ENCODE measurements around the gene RFESD.
"Not testable (repeated sequence)": the region's sequence is repeated elsewhere in the genome, so short reads cannot be mapped to it uniquely, and the experiment has no call there.

The RFESD gene

GRCh38 chr5:95628933-95629332 lies 17.6 kb upstream of the RFESD start:
- no peak overlapping the region for H3K4me3 ChIP-seq
- intact Hi-C loops (cut with DNase I; ENCODE audit: low total_unique reads), result no loop called here
- no peaks in the 10 kb centered on the region for H3K27me3 ChIP-seq
- no peak for TF ChIP-seq CTCF (IDR thresholded peaks at IDR 0.05)
- H3K4me1 ChIP-seq, result peaks cover 0 to 17% (median 5%) of the 10 kb centered on the region in 4 donors
- no peaks in the 10 kb centered on the region for H3K9me3 ChIP-seq
- H3K36me3 ChIP-seq, result no peaks in the 10 kb centered on the region
- no peak for DNase-seq
- no peak overlapping the region for H3K27ac ChIP-seq

DNA sequence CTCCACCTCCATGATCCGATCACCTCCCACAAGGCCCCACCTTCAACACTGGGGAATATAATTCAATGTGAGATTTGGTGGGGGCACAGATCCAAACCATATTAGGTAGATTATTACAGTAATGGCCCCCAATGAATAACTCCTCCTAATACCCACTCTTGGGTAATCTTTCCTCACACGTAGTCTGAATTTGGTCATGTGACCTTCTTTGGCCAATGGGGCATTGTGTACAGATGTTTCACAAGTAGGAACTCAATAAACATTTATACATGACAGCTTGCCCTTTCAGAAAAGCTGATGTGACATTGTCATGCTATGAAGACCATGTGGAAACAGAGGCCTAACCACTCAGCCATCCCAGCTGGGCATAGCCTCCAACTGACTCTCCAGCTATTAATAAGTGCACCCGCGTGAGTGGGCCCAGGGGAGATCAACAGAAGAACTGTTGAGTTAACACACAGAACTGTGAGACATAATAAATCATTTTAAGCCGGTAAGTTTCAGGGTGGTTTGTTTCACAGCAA lies 16.1 kb upstream of the RFESD start:
- no peak overlapping the region for H3K4me3 ChIP-seq
- H3K27me3 ChIP-seq, result no peaks in the 10 kb centered on the region
- no peak overlapping the region for H3K27ac ChIP-seq
- intact Hi-C loops (cut with DNase I; ENCODE audit: low total_unique reads), result no loop called here
- H3K36me3 ChIP-seq, result no peaks in the 10 kb centered on the region
- no peaks in the 10 kb centered on the region for H3K9me3 ChIP-seq
- no peak for DNase-seq
- TF ChIP-seq CTCF (IDR thresholded peaks at IDR 0.05), result no peak
- H3K4me1 ChIP-seq, result peaks cover 0 to 17% (median 5%) of the 10 kb centered on the region in 4 donors

- Histone ChIP-seq H3K27me3 (no peaks in the 10 kb centered on the region), H3K36me3 (no peaks in the 10 kb centered on the region), H3K27ac (peak overlapping the region in 1 of 2 donors; percentile 33), H3K4me1 (peaks cover 0 to 17% (median 5%) of the 10 kb centered on the region in 4 donors), H3K9me3 (no peaks in the 10 kb centered on the region), H3K4me3 (no peak overlapping the region)
- DNase-seq, result no peak
- no peak for TF ChIP-seq CTCF (IDR thresholded peaks at IDR 0.05)
- intact Hi-C loops (cut with DNase I; ENCODE audit: low total_unique reads), result no loop called here
These were observed 15.2 kb upstream of the RFESD start for GRCh38 chr5:95631255-95631958.

DNA sequence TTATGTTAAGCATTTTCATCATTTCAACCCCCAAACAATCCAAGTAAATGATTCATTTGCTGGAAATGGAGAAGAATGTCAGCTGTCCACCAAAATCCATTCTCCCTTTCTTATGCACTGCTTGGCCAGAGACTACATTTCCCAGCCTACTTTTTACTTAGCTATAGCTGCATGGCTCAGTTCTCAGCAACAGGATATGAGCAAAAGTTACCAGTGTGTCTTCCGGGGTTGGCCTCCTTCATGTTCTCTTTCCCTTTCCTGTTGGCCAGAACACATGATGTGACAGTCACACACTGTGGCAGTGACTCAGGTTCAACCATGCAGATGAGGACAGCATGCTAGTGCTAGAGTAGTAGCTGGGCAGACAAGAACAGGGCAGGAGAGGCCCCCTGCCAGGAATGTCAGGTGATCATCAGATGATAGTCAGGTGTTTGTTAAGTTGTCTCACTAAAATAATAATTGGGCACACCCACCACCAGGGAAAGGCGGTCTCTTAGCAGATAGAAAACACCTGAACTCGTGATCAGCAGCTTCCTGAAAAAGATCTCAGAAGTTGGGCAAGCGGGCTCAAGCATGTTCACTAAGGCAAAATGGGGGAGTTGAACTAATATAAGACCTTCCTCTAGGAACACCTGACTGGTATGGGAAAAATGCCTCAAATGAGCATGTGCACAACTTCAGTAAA lies 14.4 kb upstream of the RFESD start:
- no peaks in the 10 kb centered on the region for H3K36me3 ChIP-seq
- no peak for TF ChIP-seq CTCF (IDR thresholded peaks at IDR 0.05)
- no peak for DNase-seq
- no peaks in the 10 kb centered on the region for H3K27me3 ChIP-seq
- peak overlapping the region in 1 of 2 donors; percentile 33 for H3K27ac ChIP-seq
- H3K4me3 ChIP-seq, result no peak overlapping the region
- intact Hi-C loops (cut with DNase I; ENCODE audit: low total_unique reads), result no loop called here
- H3K4me1 ChIP-seq, result peaks cover 0 to 17% (median 5%) of the 10 kb centered on the region in 4 donors
- no peaks in the 10 kb centered on the region for H3K9me3 ChIP-seq

DNA sequence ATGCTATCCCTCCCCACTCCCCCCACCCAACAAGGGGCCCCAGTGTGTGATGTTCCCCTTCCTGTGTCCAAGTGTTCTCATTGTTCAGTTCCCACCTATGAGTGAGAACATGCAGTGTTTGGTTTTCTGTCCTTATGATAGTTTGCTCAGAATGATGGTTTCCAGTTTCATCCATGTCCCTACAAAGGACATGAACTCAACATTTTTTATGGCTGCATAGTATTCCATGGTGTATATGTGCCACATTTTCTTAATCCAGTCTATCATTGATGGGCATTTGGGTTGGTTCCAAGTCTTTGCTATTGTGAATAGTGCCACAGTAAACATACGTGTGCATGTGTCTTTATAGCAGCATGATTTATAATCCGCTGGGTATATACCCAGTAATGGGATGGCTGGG lies 13.6 kb upstream of the RFESD start:
- H3K4me3 ChIP-seq; H3K9me3 ChIP-seq; DNase-seq; H3K27me3 ChIP-seq; H3K27ac ChIP-seq; H3K36me3 ChIP-seq; intact Hi-C loops (cut with DNase I; ENCODE audit: low total_unique reads): not testable (repeated sequence)
- H3K4me1 ChIP-seq, result peaks cover 0 to 17% (median 5%) of the 10 kb centered on the region in 4 donors

DNA sequence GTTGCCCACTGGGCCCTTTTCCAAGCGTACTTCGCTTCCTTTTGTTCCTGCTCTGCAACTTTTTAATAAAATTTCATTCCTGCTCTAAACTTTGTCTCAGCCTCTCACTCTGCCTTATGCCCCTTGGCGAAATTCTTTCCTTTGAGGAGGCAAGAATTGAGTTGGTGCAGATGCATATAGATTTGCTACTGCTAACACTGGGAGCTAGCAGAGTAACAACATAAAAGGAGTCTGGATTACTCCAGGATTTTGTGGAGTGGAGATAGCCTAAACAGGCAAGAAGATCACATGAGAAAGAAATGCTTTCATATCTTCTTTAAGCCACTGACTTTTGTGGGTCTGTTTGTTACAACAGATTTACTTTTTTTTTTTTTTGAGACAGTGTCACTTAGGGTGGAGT lies 12.9 kb upstream of the RFESD start:
- Histone ChIP-seq H3K27ac (no peak overlapping the region), H3K4me1 (peaks cover 0 to 17% (median 5%) of the 10 kb centered on the region in 4 donors), H3K9me3 (no peaks in the 10 kb centered on the region), H3K27me3 (no peaks in the 10 kb centered on the region), H3K4me3 (no peak overlapping the region), H3K36me3 (no peaks in the 10 kb centered on the region)
- no peak for TF ChIP-seq CTCF (IDR thresholded peaks at IDR 0.05)
- no peak for DNase-seq
- intact Hi-C loops (cut with DNase I; ENCODE audit: low total_unique reads), result no loop called here

Data from tibial artery (tissue), 4 donors.